Liver (tissue), 9 donors: ENCODE data around the gene SLC26A11. TPM values are rescaled to one million over a fixed set of nuclear protein-coding genes. Genes with fewer than 3 reads are reported as not detected.

Experiments used
- DNase-seq: peaks from one replicate; pipeline ENCODE4 v3.0.0-alpha.2; 2017; ENCODE audit warnings: low spot score
- H3K27ac ChIP-seq, 2 donors: one replicate each; pipeline ENCODE4 v1.7.0; 2013; ENCODE audit warnings: inconsistent platforms in 2 of 2, low read length in 2 of 2, control low read depth in 1 of 2, low read depth in 1 of 2, mild to moderate bottlenecking in 1 of 2
- H3K27me3 ChIP-seq, 4 donors: one replicate each; pipeline versions ENCODE4 v1.6.1 to v1.7.0; 2013; ENCODE audit warnings: low read length in 3 of 4, inconsistent platforms in 1 of 4, mild to moderate bottlenecking in 1 of 4, moderate library complexity in 1 of 4; ENCODE audit not compliant: control insufficient read depth in 4 of 4, insufficient read depth in 4 of 4
- H3K36me3 ChIP-seq, 4 donors: one replicate each; pipeline versions ENCODE4 v1.6.1 to v1.7.0; 2013; ENCODE audit warnings: low read length in 3 of 4, mild to moderate bottlenecking in 3 of 4, low read depth in 1 of 4, moderate library complexity in 1 of 4; ENCODE audit not compliant: control insufficient read depth in 4 of 4, insufficient read depth in 3 of 4
- H3K4me1 ChIP-seq, 4 donors: one replicate each; pipeline versions ENCODE4 v1.6.1 to v1.7.0; 2013; ENCODE audit warnings: low read length in 3 of 4, mild to moderate bottlenecking in 3 of 4, moderate library complexity in 1 of 4; ENCODE audit not compliant: control insufficient read depth in 4 of 4, insufficient read depth in 4 of 4
- H3K4me3 ChIP-seq, 3 donors: one replicate each; pipeline versions ENCODE4 v1.6.1 to v1.7.0; 2013; ENCODE audit warnings: low read length in 3 of 3, control low read depth in 1 of 3, low read depth in 1 of 3, mild to moderate bottlenecking in 1 of 3
- H3K9ac ChIP-seq, 2 donors: one replicate each; pipeline ENCODE4 v1.7.0; 2013; ENCODE audit warnings: low read length in 2 of 2, mild to moderate bottlenecking in 2 of 2, moderate library complexity in 2 of 2, control low read depth in 1 of 2, low read depth in 1 of 2
- H3K9me3 ChIP-seq, 4 donors: one replicate each; pipeline versions ENCODE4 v1.6.1 to v1.7.0; 2013; ENCODE audit warnings: low read length in 3 of 4; ENCODE audit not compliant: control insufficient read depth in 4 of 4
- EGR1 ChIP-seq, 2 donors: IDR thresholded peaks; 2 replicates each; pipeline ENCODE4 v1.6.1; 2016 to 2018; ENCODE audit warnings: antibody characterized with exemption in 2 of 2, low read depth in 2 of 2
- FOXA1 ChIP-seq: IDR thresholded peaks from 2 replicates; pipeline ENCODE4 v1.6.1; 2016; ENCODE audit warnings: antibody characterized with exemption
- GABPA ChIP-seq, 2 donors: IDR thresholded peaks in 1 of 2; conservative IDR thresholded peaks in 1 of 2; 2 replicates each; pipeline ENCODE4 v1.6.1; 2016; ENCODE audit warnings: antibody characterized with exemption in 2 of 2, mild to moderate bottlenecking in 1 of 2, moderate library complexity in 1 of 2
- HNF4A ChIP-seq, 2 donors: conservative IDR thresholded peaks; 2 replicates each; pipeline ENCODE4 v1.6.1; 2016; ENCODE audit warnings: antibody characterized with exemption in 2 of 2, mild to moderate bottlenecking in 2 of 2
- HNF4G ChIP-seq: IDR thresholded peaks from 2 replicates; pipeline ENCODE4 v1.6.1; 2016; ENCODE audit warnings: antibody characterized with exemption
- JUND ChIP-seq, 2 donors: IDR thresholded peaks; 2 replicates each; pipeline ENCODE4 v1.6.1; 2016; ENCODE audit warnings: antibody characterized with exemption in 2 of 2
- NR2F2 ChIP-seq: IDR thresholded peaks from 2 replicates; pipeline ENCODE4 v1.6.1; 2016; ENCODE audit warnings: antibody characterized with exemption
- RAD21 ChIP-seq, 2 donors: IDR thresholded peaks; 2 replicates each; pipeline ENCODE4 v1.6.1; 2016; ENCODE audit warnings: antibody characterized with exemption in 2 of 2, mild to moderate bottlenecking in 2 of 2
- REST ChIP-seq: IDR thresholded peaks from 2 replicates; pipeline ENCODE4 v1.6.1; 2016; ENCODE audit warnings: antibody characterized with exemption, mild to moderate bottlenecking
- RXRA ChIP-seq, 2 donors: IDR thresholded peaks; 2 replicates each; pipeline ENCODE4 v1.6.1; 2017 to 2018; ENCODE audit warnings: antibody characterized with exemption in 2 of 2, mild to moderate bottlenecking in 1 of 2
- SP1 ChIP-seq: IDR thresholded peaks from 2 replicates; pipeline ENCODE4 v1.6.1; 2018; ENCODE audit warnings: antibody characterized with exemption, mild to moderate bottlenecking
- TAF1 ChIP-seq: conservative IDR thresholded peaks from 2 replicates; pipeline ENCODE4 v1.6.1; 2016; ENCODE audit warnings: antibody characterized with exemption, mild to moderate bottlenecking
- YY1 ChIP-seq: IDR thresholded peaks from 2 replicates; pipeline ENCODE4 v1.6.1; 2016; ENCODE audit warnings: antibody characterized with exemption, mild to moderate bottlenecking
- ZBTB33 ChIP-seq: IDR thresholded peaks from 2 replicates; pipeline ENCODE4 v1.6.1; 2016; ENCODE audit warnings: antibody characterized with exemption
- WGBS: extraction: QIAGEN DNeasy Blood & Tissue Kit; methylation state at CpG from one replicate; pipeline ENCODE4 v1.1.7; 2013; 5-methylcytosine and 5-hydroxymethylcytosine counted together
- polyA plus RNA-seq, 2 donors: library from polyadenylated mRNA; stranded (reverse) in 1 of 2; unstranded in 1 of 2; fragments of 200-250 nt in 1 of 2; fragments of >200 nt in 1 of 2; fragmentation: Nextera tagmentation in 1 of 2; extraction: Ambion mirVana in 1 of 2; gene quantifications; one replicate each; pipeline versions ENCODE4 v1.2.1 to v1.2.3, GENCODE V29; 2013 to 2015
- total RNA-seq, 2 donors: library from RNA; depleted of rRNA; stranded (reverse); fragments of >200 nt; gene quantifications; one replicate each; pipeline ENCODE4 v1.2.3, GENCODE V29; 2014
- TF ChIP-seq, protein P1 (sequence below): IDR thresholded peaks from 2 replicates; pipeline ENCODE4 v1.6.1; 2016; ENCODE audit warnings: antibody characterized with exemption
- TF ChIP-seq, protein P2 (sequence below): IDR thresholded peaks from 2 replicates; pipeline ENCODE4 v1.6.1; 2016; ENCODE audit warnings: antibody characterized with exemption
- donor health status: healthy.
- donor health status: healthy.
- donor health status: healthy.
- donor health status: healthy.
- donor health status: healthy.

SLC26A11 gene
- total and polyA plus RNA-seq, 4 donors: 3.3 to 8.2 (median 5.6) TPM

GRCh38 chr17:80185968-80186367 is 34.3 kb upstream of the SLC26A11 start:
- WGBS: 92% methylated on average over 9 of the region's 9 CpGs
- Histone ChIP-seq H3K4me3 (no peak overlapping the region), H3K27me3 (no peaks in the 10 kb centered on the region), H3K4me1 (no peaks in the 10 kb centered on the region), H3K27ac (no peak overlapping the region), H3K9ac (no peak overlapping the region), H3K36me3 (no peaks in the 10 kb centered on the region), H3K9me3 (no peaks in the 10 kb centered on the region)
- no peak for TF ChIP-seq JUND (IDR thresholded peaks at IDR 0.05)
- no peak for TF ChIP-seq NR2F2
- no peak for TF ChIP-seq HNF4A (conservative IDR thresholded peaks at IDR 0.05)
- no peak for TF ChIP-seq HNF4G
- TF ChIP-seq RAD21 (IDR thresholded peaks at IDR 0.05): no peak
- TF ChIP-seq ZBTB33: no peak
- TF ChIP-seq EGR1 (IDR thresholded peaks at IDR 0.05; ENCODE audit: low read depth in 2 of 2): no peak
- TF ChIP-seq REST: no peak
- no peak for DNase-seq

DNA sequence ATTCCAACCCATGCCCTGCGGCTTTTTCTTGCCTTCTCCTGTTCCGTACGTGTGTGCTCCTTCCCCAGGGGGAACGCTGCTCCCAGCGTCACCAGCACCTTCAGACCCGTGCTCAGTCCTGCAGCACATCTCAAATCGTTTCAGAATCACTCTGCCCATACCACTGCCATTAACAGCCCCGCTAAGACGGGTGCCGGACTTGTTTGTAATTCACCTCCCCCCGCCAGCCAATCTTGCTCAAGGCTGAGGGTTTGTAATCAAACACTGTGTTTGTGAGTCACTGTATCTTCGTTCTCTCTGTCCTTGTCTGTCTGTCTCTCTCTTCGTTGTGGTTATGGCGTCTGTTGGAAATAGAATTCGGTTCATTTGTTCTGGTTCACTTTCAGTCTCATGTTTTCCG is 33.1 kb upstream of the SLC26A11 start:
- no peak for TF ChIP-seq EGR1 (IDR thresholded peaks at IDR 0.05; ENCODE audit: low read depth in 2 of 2)
- TF ChIP-seq RXRA (IDR thresholded peaks at IDR 0.05): no peak
- Histone ChIP-seq H3K36me3 (no peaks in the 10 kb centered on the region), H3K4me1 (no peaks in the 10 kb centered on the region), H3K27me3 (no peaks in the 10 kb centered on the region), H3K4me3 (no peak overlapping the region), H3K9me3 (no peaks in the 10 kb centered on the region), H3K9ac (no peak overlapping the region), H3K27ac (no peak overlapping the region)
- WGBS: 71% methylated on average over 16 of the region's 16 CpGs
- no peak for DNase-seq

GRCh38 chr17:80187515-80187941 is 32.7 kb upstream of the SLC26A11 start:
- no peaks in the 10 kb centered on the region for H3K36me3 ChIP-seq
- TF ChIP-seq, protein P1, sequence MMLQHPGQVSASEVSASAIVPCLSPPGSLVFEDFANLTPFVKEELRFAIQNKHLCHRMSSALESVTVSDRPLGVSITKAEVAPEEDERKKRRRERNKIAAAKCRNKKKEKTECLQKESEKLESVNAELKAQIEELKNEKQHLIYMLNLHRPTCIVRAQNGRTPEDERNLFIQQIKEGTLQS: no peak
- TF ChIP-seq RXRA (IDR thresholded peaks at IDR 0.05) (no peak), HNF4A (conservative IDR thresholded peaks at IDR 0.05) (no peak), NR2F2 (no peak), TAF1 (no peak), GABPA (IDR thresholded peaks at IDR 0.05 in 1 of 2, conservative IDR thresholded peaks at IDR 0.05 in 1 of 2) (no peak), REST (no peak), YY1 (no peak), ZBTB33 (no peak), SP1 (no peak), FOXA1 (no peak), RAD21 (IDR thresholded peaks at IDR 0.05) (no peak), JUND (IDR thresholded peaks at IDR 0.05) (no peak)
- TF ChIP-seq, protein P2, sequence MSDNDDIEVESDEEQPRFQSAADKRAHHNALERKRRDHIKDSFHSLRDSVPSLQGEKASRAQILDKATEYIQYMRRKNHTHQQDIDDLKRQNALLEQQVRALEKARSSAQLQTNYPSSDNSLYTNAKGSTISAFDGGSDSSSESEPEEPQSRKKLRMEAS: no peak

More at GRCh38 chr17:80187515-80187941, 32.7 kb upstream of the SLC26A11 start:
- no peak for DNase-seq
- no peaks in the 10 kb centered on the region for H3K9me3 ChIP-seq
- no peak overlapping the region for H3K9ac ChIP-seq
- no peak overlapping the region for H3K27ac ChIP-seq
- no peaks in the 10 kb centered on the region for H3K4me1 ChIP-seq
- 48% methylated on average over 18 of the region's 18 CpGs for WGBS
- H3K27me3 ChIP-seq: no peaks in the 10 kb centered on the region
- H3K4me3 ChIP-seq: no peak overlapping the region
